ENCODE measurements around the gene VPS13A.
"Not testable (repeated sequence)": the region's sequence is repeated elsewhere in the genome, so short reads cannot be mapped to it uniquely, and the experiment has no call there.

The VPS13A gene

GRCh38 chr9:77427256-77427927 is 250.1 kb downstream of the VPS13A start:
- no peak for DNase-seq

- DNase-seq = no peak
Observed at GRCh38 chr9:77429928-77430327, 252.6 kb downstream of the VPS13A start.

GRCh38 chr9:77432053-77432452 is 254.7 kb downstream of the VPS13A start:
- no peak for DNase-seq

- DNase-seq = peak; percentile 64
Observed at GRCh38 chr9:77433675-77434445, 256.5 kb downstream of the VPS13A start.

- DNase-seq = no peak
Observed at GRCh38 chr9:77435277-77435676, 257.9 kb downstream of the VPS13A start.

GRCh38 chr9:77435688-77436087 is 258.4 kb downstream of the VPS13A start:
- DNase-seq = no peak

GRCh38 chr9:77438653-77439052 is 261.3 kb downstream of the VPS13A start:
- no peak for DNase-seq

GRCh38 chr9:77440057-77440456 is 262.7 kb downstream of the VPS13A start:
- DNase-seq = peak; percentile 94

- DNase-seq = not testable (repeated sequence)
Observed at GRCh38 chr9:77441124-77441523, 263.8 kb downstream of the VPS13A start.

GRCh38 chr9:77442436-77442835 is 265.1 kb downstream of the VPS13A start:
- no peak for DNase-seq

- no peak for DNase-seq
Observed at GRCh38 chr9:77447646-77448045, 270.3 kb downstream of the VPS13A start.

GRCh38 chr9:77449240-77450084 is 272.1 kb downstream of the VPS13A start:
- no peak for DNase-seq

GRCh38 chr9:77450085-77450475 is 272.7 kb downstream of the VPS13A start:
- DNase-seq = no peak

GRCh38 chr9:77451507-77451906 is 274.2 kb downstream of the VPS13A start:
- DNase-seq = no peak

GRCh38 chr9:77453825-77454647 is 276.7 kb downstream of the VPS13A start:
- no peak for DNase-seq

- DNase-seq = no peak
Observed at GRCh38 chr9:77454663-77455062, 277.3 kb downstream of the VPS13A start.

- DNase-seq = no peak
Observed at GRCh38 chr9:77455312-77455927, 278.1 kb downstream of the VPS13A start.

GRCh38 chr9:77456829-77457437 is 279.6 kb downstream of the VPS13A start:
- DNase-seq = peak; percentile 74

GRCh38 chr9:77457916-77458592 is 280.7 kb downstream of the VPS13A start:
- peak; percentile 69 for DNase-seq

- no peak for DNase-seq
Observed at GRCh38 chr9:77460938-77461337, 283.6 kb downstream of the VPS13A start.

- no peak for DNase-seq
Observed at GRCh38 chr9:77462066-77462465, 284.7 kb downstream of the VPS13A start.

Measured in NCI-H1092 treated with DMSO at 0.1 percent for 48 hours (cell line).